Ovary (tissue), 9 donors: ENCODE data around the gene APBA2. TPM values are rescaled to one million over a fixed set of nuclear protein-coding genes. Genes with fewer than 3 reads are reported as not detected.

Experiments
- DNase-seq, 5 donors: peaks; one replicate each; pipeline ENCODE4 v3.0.0-alpha.2; 2019 to 2020
- H3K27ac ChIP-seq, 2 donors: fragments of 200-600 bp; one replicate each; pipeline versions ENCODE4 v1.5.1 to v1.8.0; 2019 to 2022
- H3K27me3 ChIP-seq: fragments of 200-600 bp; one replicate; pipeline ENCODE4 v1.8.0; 2022
- H3K36me3 ChIP-seq: fragments of 200-600 bp; sonication (generic); one replicate; pipeline ENCODE4 v1.5.1; 2019
- H3K4me1 ChIP-seq: one replicate; pipeline ENCODE4 v1.8.1; 2013; ENCODE audit warnings: mild to moderate bottlenecking, moderate library complexity; ENCODE audit not compliant: insufficient read depth
- H3K4me3 ChIP-seq: fragments of 200-600 bp; sonication (generic); one replicate; pipeline ENCODE4 v1.5.1; 2017
- H3K9me3 ChIP-seq, 2 donors: fragments of 200-600 bp in 1 of 2; sonication (generic) in 1 of 2; one replicate each; pipeline versions ENCODE4 v1.5.1 to v1.8.1; 2013 to 2019; ENCODE audit warnings: mild to moderate bottlenecking in 1 of 2, moderate library complexity in 1 of 2
- EP300 ChIP-seq: sonication (generic); formaldehyde crosslinking; IDR thresholded peaks from one replicate; pipeline ENCODE4 v1.6.1; 2017; ENCODE audit warnings: antibody characterized with exemption
- POLR2A ChIP-seq: fragments of 450-650 bp; IDR thresholded peaks from one replicate; pipeline ENCODE4 v1.6.1; 2017; ENCODE audit warnings: antibody characterized with exemption, mild to moderate bottlenecking, moderate library complexity
- WGBS, 3 donors: extraction: QIAGEN DNeasy Blood & Tissue Kit in 1 of 3; methylation state at CpG; one replicate each; pipeline versions ENCODE4 v1.1.5 to v1.1.7; 2013 to 2017; 5-methylcytosine and 5-hydroxymethylcytosine counted together
- intact Hi-C, 4 donors: fragments of 100-400 bp; cut with DNase I; formaldehyde crosslinking; loops; one replicate each; pipeline versions ENCODE4 v1.11.0 to v1.15.1; 2022 to 2023
- polyA plus RNA-seq, 2 donors: library from polyadenylated mRNA; stranded (reverse); fragments of 200-250 nt in 1 of 2; fragments of 350-450 nt in 1 of 2; fragmentation: Illumina TruSeq in 1 of 2; extraction: RNeasy Lipid Tissue Mini Kit (QIAGEN cat#74804) in 1 of 2; gene quantifications; one replicate each; pipeline ENCODE4 v1.2.3, GENCODE V29; 2013 to 2014
- total RNA-seq, 7 donors: library from RNA; depleted of rRNA in 2 of 7; stranded (reverse); fragments of >200 nt in 2 of 7; fragmentation: NEBNext Ultra II Directional in 3 of 7; extraction: Animal tissue kit (Norgen Biotek cat#: 25700) in 3 of 7; gene quantifications; one replicate each; pipeline versions ENCODE4 v1.1.0 to v1.2.4, GENCODE V29; 2016 to 2023
- TF ChIP-seq, protein P1 (sequence below), 3 donors: fragments of 450-650 bp in 2 of 3; fragments of 200-600 bp in 1 of 3; IDR thresholded peaks; one replicate each; pipeline versions ENCODE4 v1.5.1 to v1.8.0; 2016 to 2022; ENCODE audit warnings: antibody characterized with exemption in 3 of 3, mild to moderate bottlenecking in 1 of 3
- donor health status: DM: no; HTN: no; CAD: no; lungs with moderate emphysema.
- donor health status: DM: no; HTN: no; CAD: no.
- donor health status: Bipolar disorder and iron deficiency.
- donor health status: DM: yes; HTN: yes; CAD: no.
- donor health status: DM: no; HTN: no; CAD: no.
- donor health status: DM: yes; HTN: yes; CAD: no.

The APBA2 gene
- total and polyA plus RNA-seq, 9 donors: 0.53 to 3.1 (median 1.4) TPM

DNA sequence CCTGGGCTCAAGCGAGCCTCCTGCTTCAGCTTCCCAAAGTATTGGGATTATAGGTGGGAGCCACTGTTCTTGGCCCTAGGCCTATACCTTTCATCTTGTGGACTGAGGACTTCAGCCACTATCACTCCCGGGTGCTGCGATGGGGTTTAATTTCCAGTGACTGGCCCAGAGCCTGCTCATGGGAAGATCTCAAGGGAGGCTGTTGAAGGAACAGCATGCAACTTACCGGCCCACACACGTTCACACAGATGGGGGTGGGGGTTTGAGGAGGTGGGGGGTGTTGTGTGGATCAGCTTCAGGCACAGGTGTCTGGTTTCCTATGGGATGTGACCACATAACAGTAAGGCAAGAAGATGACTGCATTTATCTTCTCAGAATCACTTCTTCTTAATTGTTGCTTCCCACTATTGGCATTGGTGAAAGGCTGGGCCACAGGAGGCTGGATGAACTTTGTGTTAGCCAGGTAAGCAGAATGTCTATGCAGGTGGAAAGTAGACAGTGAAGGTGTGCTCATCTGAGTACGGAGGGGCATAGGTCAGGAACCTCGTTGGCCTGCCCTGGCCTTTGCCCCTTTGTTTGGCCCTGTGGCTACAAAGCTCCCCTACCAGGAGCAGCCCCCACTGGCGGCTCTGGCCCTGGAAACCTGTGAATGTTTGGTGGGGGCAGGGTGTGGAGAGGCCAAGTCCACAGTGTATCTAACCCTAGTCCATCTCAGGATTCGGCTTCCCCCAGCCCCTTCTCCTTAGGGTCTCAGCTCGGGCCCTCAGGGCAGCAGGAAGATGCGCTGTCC, 1.4 kb upstream of the APBA2 start:
- no peak for DNase-seq
- TF ChIP-seq, protein P1, sequence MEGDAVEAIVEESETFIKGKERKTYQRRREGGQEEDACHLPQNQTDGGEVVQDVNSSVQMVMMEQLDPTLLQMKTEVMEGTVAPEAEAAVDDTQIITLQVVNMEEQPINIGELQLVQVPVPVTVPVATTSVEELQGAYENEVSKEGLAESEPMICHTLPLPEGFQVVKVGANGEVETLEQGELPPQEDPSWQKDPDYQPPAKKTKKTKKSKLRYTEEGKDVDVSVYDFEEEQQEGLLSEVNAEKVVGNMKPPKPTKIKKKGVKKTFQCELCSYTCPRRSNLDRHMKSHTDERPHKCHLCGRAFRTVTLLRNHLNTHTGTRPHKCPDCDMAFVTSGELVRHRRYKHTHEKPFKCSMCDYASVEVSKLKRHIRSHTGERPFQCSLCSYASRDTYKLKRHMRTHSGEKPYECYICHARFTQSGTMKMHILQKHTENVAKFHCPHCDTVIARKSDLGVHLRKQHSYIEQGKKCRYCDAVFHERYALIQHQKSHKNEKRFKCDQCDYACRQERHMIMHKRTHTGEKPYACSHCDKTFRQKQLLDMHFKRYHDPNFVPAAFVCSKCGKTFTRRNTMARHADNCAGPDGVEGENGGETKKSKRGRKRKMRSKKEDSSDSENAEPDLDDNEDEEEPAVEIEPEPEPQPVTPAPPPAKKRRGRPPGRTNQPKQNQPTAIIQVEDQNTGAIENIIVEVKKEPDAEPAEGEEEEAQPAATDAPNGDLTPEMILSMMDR (IDR thresholded peaks at IDR 0.05): no peak
- TF ChIP-seq EP300 (no peak), POLR2A (no peak)
- Histone ChIP-seq H3K27ac (no peak overlapping the region), H3K36me3 (no peaks in the 10 kb centered on the region), H3K4me1 (peaks cover 5% of the 10 kb centered on the region), H3K9me3 (no peaks in the 10 kb centered on the region), H3K4me3 (no peak overlapping the region), H3K27me3 (no peaks in the 10 kb centered on the region)
- WGBS, 3 donors: 88 to 94% (median 93%) methylated on average over 11 of the region's 11 CpGs
- intact Hi-C loops: no loop called here

DNA sequence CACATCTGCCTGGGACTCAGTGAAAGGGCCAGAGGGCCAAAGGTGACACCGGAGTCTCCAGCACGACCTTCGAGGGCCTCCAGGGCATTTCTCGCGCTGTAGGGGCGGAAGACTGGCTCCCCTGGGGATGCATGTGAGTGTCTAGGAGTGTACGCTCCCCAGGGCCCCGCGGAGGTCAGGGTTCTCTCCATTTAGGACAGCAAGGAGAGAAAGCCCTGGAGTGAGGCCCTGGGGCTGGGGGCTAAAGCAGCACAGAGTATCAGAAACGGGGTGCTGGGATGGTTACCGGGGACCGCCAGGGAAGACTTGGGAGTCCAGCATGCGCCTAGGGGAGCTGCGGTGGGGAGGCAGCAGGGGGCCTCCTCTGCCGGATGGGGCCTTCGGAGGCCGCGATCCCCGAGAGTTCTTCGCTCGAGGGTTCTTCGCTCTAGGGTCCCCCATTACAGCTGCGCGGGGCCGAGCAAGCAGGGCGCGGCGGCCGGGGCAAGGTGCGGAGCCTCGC, 595 bp upstream of the APBA2 start:
- Histone ChIP-seq H3K4me3 (no peak overlapping the region), H3K9me3 (no peaks in the 10 kb centered on the region), H3K4me1 (peaks cover 5% of the 10 kb centered on the region), H3K36me3 (no peaks in the 10 kb centered on the region), H3K27me3 (no peaks in the 10 kb centered on the region), H3K27ac (no peak overlapping the region)
- intact Hi-C loops: no loop called here
- TF ChIP-seq, protein P1 (IDR thresholded peaks at IDR 0.05): no peak
- TF ChIP-seq POLR2A (no peak), EP300 (no peak)
- DNase-seq: no peak
- 26 to 32% (median 31%) methylated on average over 31 of the region's 31 CpGs for WGBS, 3 donors

DNA sequence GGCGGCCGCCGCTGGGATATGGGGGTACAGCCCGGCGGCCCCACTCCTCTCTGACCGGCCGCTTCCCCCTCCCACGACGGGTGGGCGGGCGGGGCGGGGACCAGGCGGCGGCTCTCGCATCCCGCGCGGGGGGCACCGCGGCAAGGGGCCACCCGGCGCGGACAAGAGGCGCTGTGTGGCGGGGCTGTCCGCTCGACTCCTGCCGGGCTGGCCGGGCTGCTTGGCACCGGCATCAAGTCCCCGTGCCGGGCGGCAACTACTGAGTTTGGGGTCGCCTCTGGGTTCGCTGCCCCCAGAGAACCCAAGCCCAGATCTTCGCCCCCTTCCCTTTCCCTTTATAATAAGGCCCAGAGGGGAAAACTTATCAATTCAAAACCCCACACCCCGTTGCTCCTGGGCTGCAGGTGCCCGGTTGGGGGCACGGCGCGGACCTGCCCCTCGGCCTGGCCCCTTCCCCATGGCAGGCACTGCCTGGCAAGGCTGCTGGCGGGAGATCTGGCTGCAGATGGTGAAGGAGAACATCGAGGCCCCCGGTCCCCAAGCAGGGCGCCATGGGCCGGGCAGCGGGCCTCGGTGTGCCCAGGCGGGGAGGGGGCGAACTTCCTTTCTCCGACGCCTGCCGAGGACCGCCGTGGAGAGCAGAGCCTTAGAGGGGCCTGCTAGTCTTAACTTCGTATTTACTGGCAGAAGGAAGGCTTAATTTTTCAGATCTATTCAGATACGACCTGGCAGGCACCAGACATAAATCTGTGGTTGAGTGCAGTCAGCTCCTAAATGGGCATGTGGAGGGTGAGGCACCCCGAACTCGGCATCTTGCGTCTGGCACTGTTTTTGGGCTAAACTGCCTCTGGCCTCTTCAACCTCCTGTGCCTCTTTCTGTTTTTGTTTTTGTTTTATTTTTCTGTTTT, 911 bp downstream of the APBA2 start:
- H3K36me3 ChIP-seq: no peaks in the 10 kb centered on the region
- intact Hi-C loops: no loop called here
- no peak overlapping the region for H3K27ac ChIP-seq
- 20 to 44% (median 27%) methylated on average over 26 to 60 of the region's 61 CpGs for WGBS, 3 donors
- H3K9me3 ChIP-seq: no peaks in the 10 kb centered on the region
- no peak overlapping the region for H3K4me3 ChIP-seq
- TF ChIP-seq POLR2A (no peak), EP300 (no peak)
- TF ChIP-seq, protein P1 (IDR thresholded peaks at IDR 0.05): no peak
- no peaks in the 10 kb centered on the region for H3K27me3 ChIP-seq
- peaks cover 5% of the 10 kb centered on the region for H3K4me1 ChIP-seq
- DNase-seq: no peak

- no peaks in the 10 kb centered on the region for H3K9me3 ChIP-seq
- WGBS, 3 donors: 78 to 86% (median 84%) methylated on average over 17 of the region's 17 CpGs
- DNase-seq: no peak
- H3K4me3 ChIP-seq: no peak overlapping the region
- H3K36me3 ChIP-seq: no peaks in the 10 kb centered on the region
- H3K4me1 ChIP-seq: peaks cover 5% of the 10 kb centered on the region
- H3K27ac ChIP-seq: no peak overlapping the region
- H3K27me3 ChIP-seq: no peaks in the 10 kb centered on the region
- TF ChIP-seq POLR2A (no peak), EP300 (no peak)
- TF ChIP-seq, protein P1 (IDR thresholded peaks at IDR 0.05): no peak
- intact Hi-C loops: no loop called here
Observed at GRCh38 chr15:28887339-28888174, 1.8 kb downstream of the APBA2 start.
